IPS-20b (cell line): Measurements from ENCODE around the gene LRRC4C.

Experiments used
- H3K27ac ChIP-seq: one replicate; pipeline ENCODE4 v1.5.1; 2013; ENCODE audit warnings: low read length
- H3K27me3 ChIP-seq: 2 replicates; pipeline ENCODE4 v1.6.1; 2013; ENCODE audit warnings: mild to moderate bottlenecking, low read length, inconsistent platforms; ENCODE audit not compliant: insufficient read depth
- H3K36me3 ChIP-seq: 2 replicates; pipeline ENCODE4 v1.6.1; 2013; ENCODE audit warnings: low read depth, mild to moderate bottlenecking, inconsistent platforms, low read length, moderate library complexity; ENCODE audit not compliant: insufficient read depth
- H3K4me1 ChIP-seq: 2 replicates; pipeline ENCODE4 v1.6.1; 2013; ENCODE audit warnings: mild to moderate bottlenecking, control low read depth, inconsistent platforms, low read length, moderate library complexity; ENCODE audit not compliant: insufficient read depth
- H3K4me3 ChIP-seq: 2 replicates; pipeline ENCODE4 v1.5.1; 2013; ENCODE audit warnings: mild to moderate bottlenecking, low read length, inconsistent platforms
- H3K9ac ChIP-seq: 2 replicates; pipeline ENCODE4 v1.6.1; 2013; ENCODE audit warnings: low read depth, mild to moderate bottlenecking, inconsistent platforms, low read length, moderate library complexity
- H3K9me3 ChIP-seq: 2 replicates; pipeline ENCODE4 v1.6.1; 2013; ENCODE audit warnings: mild to moderate bottlenecking, low read depth, low read length, inconsistent platforms; ENCODE audit not compliant: insufficient read depth

The LRRC4C gene

DNA sequence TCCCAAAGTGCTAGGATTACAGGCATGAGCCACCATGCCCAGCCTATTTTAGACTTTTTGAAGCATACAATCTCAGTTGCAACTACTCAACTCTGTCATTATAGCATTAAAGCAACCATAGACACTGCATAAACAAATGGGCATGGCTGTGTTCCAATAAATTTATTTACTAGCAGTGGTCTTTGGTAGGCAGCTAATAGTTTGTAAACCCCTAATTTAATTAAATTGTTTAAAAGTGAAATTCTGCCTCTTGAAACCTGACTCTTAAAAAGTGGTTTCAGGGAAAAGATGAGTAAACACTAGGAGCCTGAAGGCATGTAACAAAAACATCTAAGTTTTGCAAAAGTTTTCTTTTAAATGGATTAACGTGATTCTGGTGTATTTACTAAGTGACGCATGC lies 1364.5 kb downstream of the LRRC4C start:
- Histone ChIP-seq H3K4me1 (no peaks in the 10 kb centered on the region; the same call in 1 of the 2 replicates), H3K4me3 (no peak overlapping the region), H3K27ac (no peak overlapping the region), H3K9ac (no peak overlapping the region), H3K9me3 (no peaks in the 10 kb centered on the region), H3K36me3 (no peaks in the 10 kb centered on the region), H3K27me3 (no peaks in the 10 kb centered on the region)

GRCh38 chr11:40080434-40080833 lies 1379.0 kb downstream of the LRRC4C start:
- no peak overlapping the region for H3K27ac ChIP-seq
- H3K9me3 ChIP-seq, result no peaks in the 10 kb centered on the region
- H3K9ac ChIP-seq, result no peak overlapping the region

More at GRCh38 chr11:40080434-40080833, 1379.0 kb downstream of the LRRC4C start:
- H3K36me3 ChIP-seq, result no peaks in the 10 kb centered on the region
- H3K4me1 ChIP-seq, result no peaks in the 10 kb centered on the region
- no peaks in the 10 kb centered on the region for H3K27me3 ChIP-seq
- no peak overlapping the region for H3K4me3 ChIP-seq
